Thyroid gland (tissue), 4 donors: Measurements from ENCODE around the gene FADD. TPM values are rescaled to one million over a fixed set of nuclear protein-coding genes. Genes with fewer than 3 reads are reported as not detected.

Source experiments
- DNase-seq, 2 donors: peaks; one replicate each; pipeline ENCODE4 v3.0.0-alpha.2; 2019
- H3K27ac ChIP-seq, 3 donors: fragments of 200-600 bp; sonication (generic); 1 replicate in 2 of 3; 2 replicates in 1 of 3; pipeline ENCODE4 v1.5.1; 2016 to 2019; ENCODE audit warnings: mild to moderate bottlenecking in 1 of 3, moderate library complexity in 1 of 3
- H3K27me3 ChIP-seq: fragments of 200-600 bp; sonication (generic); one replicate; pipeline ENCODE4 v1.5.1; 2019
- H3K36me3 ChIP-seq, 2 donors: fragments of 200-600 bp; sonication (generic); one replicate each; pipeline ENCODE4 v1.5.1; 2016 to 2019
- H3K4me1 ChIP-seq, 2 donors: fragments of 200-600 bp; sonication (generic); one replicate each; pipeline ENCODE4 v1.5.1; 2017 to 2019
- H3K4me3 ChIP-seq, 3 donors: fragments of 200-600 bp; sonication (generic); replicated peaks in 1 of 3; 1 replicate in 2 of 3; 2 replicates in 1 of 3; pipeline ENCODE4 v1.5.1; 2016; ENCODE audit warnings: mild to moderate bottlenecking in 1 of 3
- H3K9me3 ChIP-seq: fragments of 200-600 bp; sonication (generic); one replicate; pipeline ENCODE4 v1.5.1; 2017
- POLR2A ChIP-seq, 2 donors: fragments of 450-650 bp; IDR thresholded peaks; one replicate each; pipeline ENCODE4 v1.6.1; 2017; ENCODE audit warnings: antibody characterized with exemption in 2 of 2, mild to moderate bottlenecking in 2 of 2, moderate library complexity in 1 of 2
- WGBS, 2 donors: methylation state at CpG; one replicate each; pipeline ENCODE4 v1.1.5; 2017; 5-methylcytosine and 5-hydroxymethylcytosine counted together
- intact Hi-C: fragments of 100-400 bp; cut with DNase I; formaldehyde crosslinking; loops from one replicate; pipeline ENCODE4 v1.15.1; 2023
- total RNA-seq, 4 donors: library from RNA; depleted of rRNA; stranded (reverse); fragments of >200 nt; gene quantifications; one replicate each; pipeline ENCODE4 v1.2.3, GENCODE V29; 2016
- TF ChIP-seq, protein P1 (sequence below), 6 experiments: fragments of 200-600 bp in 3 of 6; fragments of 450-650 bp in 3 of 6; sonication (generic) in 3 of 6; IDR thresholded peaks; one replicate each; pipeline ENCODE4 v1.5.1; 2016 to 2019; ENCODE audit warnings: antibody characterized with exemption in 6 of 6, mild to moderate bottlenecking in 2 of 6, inconsistent platforms in 1 of 6, moderate library complexity in 1 of 6

FADD gene
- total RNA-seq, 4 donors from 2014 or later = 18.1 to 32.6 (median 21.1) TPM

DNA sequence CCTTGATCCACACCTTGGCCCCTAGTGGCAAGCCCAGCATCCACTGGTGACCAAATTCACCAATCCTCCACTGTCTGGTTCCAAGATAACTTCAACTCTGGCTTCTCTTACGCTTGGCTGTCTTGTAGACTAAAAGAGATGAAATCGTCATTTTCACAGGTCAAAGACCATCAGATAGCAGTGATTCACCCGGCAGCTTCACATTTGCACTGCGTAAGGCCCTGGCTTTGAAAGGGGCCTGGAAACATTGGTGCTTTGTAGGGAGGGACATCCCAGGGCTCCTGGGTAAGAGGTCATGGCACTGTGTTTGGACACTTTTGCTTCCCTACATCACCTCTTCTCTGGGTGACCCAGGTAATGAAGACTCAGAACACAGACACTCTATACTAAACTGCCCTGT lies 30.1 kb upstream of the FADD start:
- TF ChIP-seq POLR2A (IDR thresholded peaks at IDR 0.05) = no peak
- Histone ChIP-seq H3K9me3 (no peaks in the 10 kb centered on the region), H3K36me3 (peaks cover 0 to 6% of the 10 kb centered on the region in 2 donors), H3K4me3 (no peak overlapping the region), H3K27ac (no peak overlapping the region), H3K4me1 (no peaks in the 10 kb centered on the region), H3K27me3 (no peaks in the 10 kb centered on the region)
- intact Hi-C loops = no loop called here
- 94% methylated on average over 4 of the region's 4 CpGs for WGBS, 2 donors
- no peak for DNase-seq

DNA sequence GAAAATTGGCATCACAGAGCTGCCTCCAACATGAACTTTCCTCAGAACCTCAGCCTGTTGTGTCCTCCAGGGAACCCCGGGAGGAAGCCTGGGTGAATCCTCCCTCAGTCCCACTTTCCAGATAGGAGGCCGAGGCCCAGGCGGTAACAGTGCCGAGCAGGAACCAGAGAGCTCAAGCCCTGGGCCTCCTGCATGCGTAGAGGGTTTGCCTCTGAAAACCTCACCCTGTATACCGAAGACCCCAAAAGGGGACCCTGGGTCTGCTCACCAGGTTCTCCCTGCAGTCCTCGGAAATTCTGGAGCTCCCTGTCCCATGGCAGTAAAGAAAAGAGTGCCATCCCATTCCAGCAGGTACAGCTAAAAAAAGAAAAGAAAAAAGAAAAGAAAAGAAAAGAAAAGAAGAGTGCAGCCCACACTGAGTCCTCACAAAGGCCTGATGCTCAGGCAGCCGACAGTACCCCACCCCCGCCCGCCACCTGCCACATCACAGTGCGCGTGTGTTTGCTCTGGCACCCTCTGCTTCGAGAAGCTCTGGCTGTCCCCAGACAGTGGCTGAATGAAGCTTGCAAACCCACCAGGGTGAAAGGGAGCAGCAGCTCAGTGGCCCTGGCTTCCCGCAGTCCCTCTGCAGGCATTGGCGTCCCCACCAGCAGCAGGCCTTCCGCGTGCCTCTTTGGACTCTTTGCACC lies 28.4 kb upstream of the FADD start:
- intact Hi-C loops = no loop called here
- Histone ChIP-seq H3K9me3 (no peaks in the 10 kb centered on the region), H3K36me3 (peaks cover 0 to 5% of the 10 kb centered on the region in 2 donors), H3K27ac (peak overlapping the region in 1 of 3 donors; percentile 2), H3K27me3 (no peaks in the 10 kb centered on the region), H3K4me1 (no peaks in the 10 kb centered on the region), H3K4me3 (no peak overlapping the region)
- WGBS, 2 donors = 77 to 89% methylated on average over 15 to 17 of the region's 17 CpGs
- TF ChIP-seq, protein P1, sequence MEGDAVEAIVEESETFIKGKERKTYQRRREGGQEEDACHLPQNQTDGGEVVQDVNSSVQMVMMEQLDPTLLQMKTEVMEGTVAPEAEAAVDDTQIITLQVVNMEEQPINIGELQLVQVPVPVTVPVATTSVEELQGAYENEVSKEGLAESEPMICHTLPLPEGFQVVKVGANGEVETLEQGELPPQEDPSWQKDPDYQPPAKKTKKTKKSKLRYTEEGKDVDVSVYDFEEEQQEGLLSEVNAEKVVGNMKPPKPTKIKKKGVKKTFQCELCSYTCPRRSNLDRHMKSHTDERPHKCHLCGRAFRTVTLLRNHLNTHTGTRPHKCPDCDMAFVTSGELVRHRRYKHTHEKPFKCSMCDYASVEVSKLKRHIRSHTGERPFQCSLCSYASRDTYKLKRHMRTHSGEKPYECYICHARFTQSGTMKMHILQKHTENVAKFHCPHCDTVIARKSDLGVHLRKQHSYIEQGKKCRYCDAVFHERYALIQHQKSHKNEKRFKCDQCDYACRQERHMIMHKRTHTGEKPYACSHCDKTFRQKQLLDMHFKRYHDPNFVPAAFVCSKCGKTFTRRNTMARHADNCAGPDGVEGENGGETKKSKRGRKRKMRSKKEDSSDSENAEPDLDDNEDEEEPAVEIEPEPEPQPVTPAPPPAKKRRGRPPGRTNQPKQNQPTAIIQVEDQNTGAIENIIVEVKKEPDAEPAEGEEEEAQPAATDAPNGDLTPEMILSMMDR (IDR thresholded peaks at IDR 0.05) = no peak
- TF ChIP-seq POLR2A (IDR thresholded peaks at IDR 0.05) = no peak
- DNase-seq = peak; percentile 29 to 42

DNA sequence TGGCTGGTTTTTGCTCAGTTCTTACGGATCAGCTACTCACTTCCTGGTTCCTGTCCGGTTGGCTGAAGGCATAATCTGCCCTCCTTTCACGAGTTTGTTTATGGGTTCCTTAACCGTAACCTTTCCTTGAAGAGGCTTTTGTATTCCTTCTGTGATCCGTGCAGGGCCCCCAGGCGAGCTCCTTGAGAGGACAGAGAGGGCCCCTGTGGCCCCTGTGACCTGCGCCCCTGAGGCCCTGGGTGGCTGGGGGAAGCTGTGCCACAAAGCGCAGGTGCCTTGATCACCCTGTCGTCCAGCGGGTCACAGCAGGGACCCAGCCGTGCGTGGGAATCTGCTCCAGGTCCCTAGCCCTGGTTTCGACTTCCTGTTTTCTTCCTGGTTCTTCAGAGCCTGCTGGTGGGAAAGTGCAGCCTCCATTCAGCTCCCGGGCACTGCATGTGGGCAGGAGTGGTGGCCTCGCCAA lies 27.8 kb upstream of the FADD start:
- H3K4me1 ChIP-seq = no peaks in the 10 kb centered on the region
- WGBS, 2 donors = 63 to 65% methylated on average over 12 to 14 of the region's 15 CpGs
- peak overlapping the region in 1 of 3 donors; percentile 2 for H3K27ac ChIP-seq
- no peak overlapping the region for H3K4me3 ChIP-seq
- no peaks in the 10 kb centered on the region for H3K27me3 ChIP-seq
- H3K9me3 ChIP-seq = no peaks in the 10 kb centered on the region
- no peaks in the 10 kb centered on the region for H3K36me3 ChIP-seq
- intact Hi-C loops = no loop called here
- no peak for DNase-seq
- TF ChIP-seq, protein P1 (IDR thresholded peaks at IDR 0.05) = no peak
- TF ChIP-seq POLR2A (IDR thresholded peaks at IDR 0.05) = no peak

DNA sequence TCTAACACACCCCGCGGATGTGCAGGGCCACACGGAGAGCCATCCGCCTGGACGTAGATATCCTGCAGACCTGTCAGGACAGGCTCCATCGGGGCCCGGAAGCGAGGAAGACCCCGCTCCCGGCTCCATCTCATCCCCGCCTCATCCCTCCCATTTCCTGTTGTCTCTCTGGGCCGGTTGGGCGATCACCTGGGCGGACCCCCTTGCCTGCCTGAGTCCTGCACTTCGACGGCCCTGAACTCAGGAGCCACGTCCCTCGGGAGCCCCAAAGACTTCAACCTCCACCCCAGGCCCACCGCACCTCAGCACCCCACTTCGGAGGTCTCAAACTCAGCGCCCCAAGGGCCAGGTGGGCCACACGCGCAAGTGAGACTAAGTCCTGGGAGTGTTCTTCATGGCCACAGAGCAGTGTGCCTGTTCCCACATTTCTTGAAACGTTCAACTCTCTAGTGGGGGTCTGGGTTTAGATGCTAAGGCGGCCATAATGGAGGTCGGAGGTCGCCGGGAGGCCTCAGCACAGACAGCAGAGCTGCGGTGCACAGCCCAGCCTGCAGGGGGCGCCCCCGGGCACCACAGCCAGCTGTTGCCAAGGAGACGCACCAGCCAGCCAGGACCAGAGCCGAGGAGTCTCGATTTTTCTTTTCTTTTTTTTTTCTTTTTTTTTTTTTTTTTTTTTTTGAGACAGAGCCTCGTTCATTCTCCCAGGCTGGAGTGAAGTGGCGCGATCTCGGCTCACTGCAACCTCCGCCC lies 26.0 kb upstream of the FADD start:
- DNase-seq = no peak
- H3K27me3 ChIP-seq = no peaks in the 10 kb centered on the region
- intact Hi-C loops = no loop called here
- no peak overlapping the region for H3K27ac ChIP-seq
- no peaks in the 10 kb centered on the region for H3K9me3 ChIP-seq
- TF ChIP-seq, protein P1 (IDR thresholded peaks at IDR 0.05) = peak in 3 of 6 experiments; percentile 10 to 21 (median 15)
- TF ChIP-seq POLR2A (IDR thresholded peaks at IDR 0.05) = no peak
- 87% methylated on average over 29 to 35 of the region's 39 CpGs for WGBS, 2 donors
- H3K4me1 ChIP-seq = no peaks in the 10 kb centered on the region
- H3K36me3 ChIP-seq = no peaks in the 10 kb centered on the region
- no peak overlapping the region for H3K4me3 ChIP-seq

DNA sequence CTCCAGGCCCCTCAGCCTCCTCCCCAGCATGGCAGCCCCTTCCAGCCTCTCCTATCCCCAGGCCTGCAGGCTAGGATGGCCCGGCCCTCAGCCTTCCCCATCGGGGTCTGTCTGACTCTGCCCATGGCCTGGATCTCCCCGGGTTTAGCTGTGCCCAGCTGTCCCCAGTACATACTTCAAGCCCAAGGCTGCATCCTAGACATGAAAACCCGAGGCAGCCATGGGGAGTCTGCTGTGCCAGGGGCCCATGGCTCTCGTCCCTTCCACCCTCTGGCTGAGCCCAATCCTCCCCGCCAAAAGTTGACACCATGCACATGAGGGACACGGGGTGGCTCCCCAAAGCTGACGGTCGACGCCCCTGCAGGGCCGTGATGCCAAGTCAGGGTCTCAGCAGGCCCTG lies 22.2 kb upstream of the FADD start:
- Histone ChIP-seq H3K27me3 (no peaks in the 10 kb centered on the region), H3K27ac (no peak overlapping the region), H3K9me3 (no peaks in the 10 kb centered on the region), H3K36me3 (no peaks in the 10 kb centered on the region), H3K4me3 (no peak overlapping the region), H3K4me1 (no peaks in the 10 kb centered on the region)
- intact Hi-C loops = no loop called here
- WGBS, 2 donors = 88 to 91% methylated on average over 3 to 6 of the region's 11 CpGs
- TF ChIP-seq POLR2A (IDR thresholded peaks at IDR 0.05) = no peak
- DNase-seq = no peak

DNA sequence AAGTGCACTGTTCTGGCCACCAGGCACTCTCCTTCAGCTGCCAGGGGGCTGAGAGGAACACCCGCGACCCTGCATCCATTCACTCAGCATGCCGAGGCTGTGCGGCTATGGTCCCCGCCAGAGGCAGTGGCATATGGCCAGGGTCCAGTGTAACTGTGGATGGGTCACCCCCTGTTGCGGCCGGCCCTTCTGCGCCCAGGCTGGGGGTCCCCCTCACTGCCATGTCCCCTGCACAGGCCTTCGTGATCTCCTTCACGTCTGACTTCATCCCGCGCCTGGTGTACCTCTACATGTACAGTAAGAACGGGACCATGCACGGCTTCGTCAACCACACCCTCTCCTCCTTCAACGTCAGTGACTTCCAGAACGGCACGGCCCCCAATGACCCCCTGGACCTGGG lies 20.8 kb upstream of the FADD start:
- Histone ChIP-seq H3K27ac (no peak overlapping the region), H3K9me3 (no peaks in the 10 kb centered on the region)
- 93% methylated on average over 18 of the region's 18 CpGs for WGBS, 2 donors

More for the DNA sequence above, 20.8 kb upstream of the FADD start:
- Histone ChIP-seq H3K4me1 (no peaks in the 10 kb centered on the region), H3K36me3 (no peaks in the 10 kb centered on the region), H3K27me3 (no peaks in the 10 kb centered on the region), H3K4me3 (no peak overlapping the region)
- intact Hi-C loops = no loop called here
- no peak for DNase-seq
- TF ChIP-seq, protein P1 (IDR thresholded peaks at IDR 0.05) = no peak
- TF ChIP-seq POLR2A (IDR thresholded peaks at IDR 0.05) = no peak
